ENCODE measurements around the gene FLNA.
"Not testable (repeated sequence)": the region's sequence is repeated elsewhere in the genome, so short reads cannot be mapped to it uniquely, and the experiment has no call there.

Gene FLNA

DNA sequence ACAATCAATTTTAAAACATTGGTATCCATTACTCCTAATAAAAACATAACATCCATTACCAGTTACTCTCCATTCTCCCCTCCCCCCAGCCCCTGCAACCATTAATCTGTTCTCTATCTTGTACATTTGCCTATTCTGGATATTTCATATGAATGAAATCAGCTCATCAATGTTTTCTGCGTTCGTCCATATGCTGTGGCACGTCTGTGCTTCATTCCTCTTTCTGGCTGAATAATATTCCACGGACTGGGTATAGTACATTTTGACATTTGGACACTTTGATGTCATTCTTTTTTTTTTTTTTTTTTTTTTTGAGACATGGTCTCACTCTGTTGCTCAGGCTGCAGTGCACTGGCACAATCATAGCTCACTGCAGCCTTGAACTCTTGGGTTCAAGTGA lies 29.4 kb upstream of the FLNA start:
- TF ChIP-seq CTCF (IDR thresholded peaks at IDR 0.05; ENCODE audit: insufficient read depth, low read depth, low read length, missing control alignments), result no peak
- no peak overlapping the region for H3K4me3 ChIP-seq (ENCODE audit: low read depth, low read length)
- DNase-seq (ENCODE audit: low read depth), result no peak

DNA sequence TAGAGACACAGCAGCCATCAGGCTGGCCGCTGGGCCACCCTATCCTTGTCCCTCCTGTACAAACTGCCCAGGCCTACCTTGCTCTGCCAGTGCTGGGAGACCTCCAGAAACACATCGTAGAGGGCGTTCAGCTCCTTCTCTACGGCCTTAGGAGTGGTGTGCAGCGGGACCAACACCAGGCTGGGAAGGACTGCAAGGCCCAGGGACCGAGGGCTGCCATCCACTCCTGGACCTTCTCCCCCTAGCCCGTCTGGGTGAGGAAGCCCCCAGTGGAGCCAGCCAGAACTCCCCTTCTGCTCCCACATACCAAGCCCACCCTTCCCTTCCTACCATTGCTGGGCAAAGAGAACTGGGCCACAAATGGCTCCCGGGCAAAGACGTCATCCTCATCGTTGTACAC lies 28.8 kb upstream of the FLNA start:
- no peak for TF ChIP-seq CTCF (IDR thresholded peaks at IDR 0.05; ENCODE audit: insufficient read depth, low read depth, low read length, missing control alignments)
- DNase-seq (ENCODE audit: low read depth), result no peak
- no peak overlapping the region for H3K4me3 ChIP-seq (ENCODE audit: low read depth, low read length)

DNA sequence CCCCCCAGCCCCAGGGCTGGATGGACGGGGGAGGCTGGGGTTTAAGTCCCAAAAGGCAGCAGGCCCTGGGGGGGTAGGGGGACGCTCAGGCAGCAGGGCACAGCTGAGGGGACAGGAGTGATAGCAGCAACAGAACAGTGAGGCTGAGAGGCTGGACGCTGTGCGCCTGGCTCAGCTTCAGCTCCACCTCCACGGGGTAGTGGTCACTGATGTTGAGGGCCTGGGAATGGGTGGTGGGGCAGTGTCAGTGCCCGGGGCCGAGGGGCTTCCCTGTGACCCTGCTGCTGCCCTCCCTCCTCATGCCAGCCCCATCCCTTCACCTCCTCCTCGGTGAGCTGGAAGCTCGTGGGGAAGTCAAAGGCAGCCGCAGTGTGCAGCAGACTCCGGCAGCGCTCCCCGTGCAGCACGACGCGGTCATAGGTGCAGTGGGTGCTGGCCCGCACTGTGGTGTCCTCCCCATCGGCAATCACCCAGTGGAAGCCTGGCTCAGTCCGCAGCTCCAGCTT lies 28.2 kb upstream of the FLNA start:
- H3K4me3 ChIP-seq (ENCODE audit: low read depth, low read length), result no peak overlapping the region
- no peak for DNase-seq (ENCODE audit: low read depth)
- TF ChIP-seq CTCF (IDR thresholded peaks at IDR 0.05; ENCODE audit: insufficient read depth, low read depth, low read length, missing control alignments), result no peak

DNA sequence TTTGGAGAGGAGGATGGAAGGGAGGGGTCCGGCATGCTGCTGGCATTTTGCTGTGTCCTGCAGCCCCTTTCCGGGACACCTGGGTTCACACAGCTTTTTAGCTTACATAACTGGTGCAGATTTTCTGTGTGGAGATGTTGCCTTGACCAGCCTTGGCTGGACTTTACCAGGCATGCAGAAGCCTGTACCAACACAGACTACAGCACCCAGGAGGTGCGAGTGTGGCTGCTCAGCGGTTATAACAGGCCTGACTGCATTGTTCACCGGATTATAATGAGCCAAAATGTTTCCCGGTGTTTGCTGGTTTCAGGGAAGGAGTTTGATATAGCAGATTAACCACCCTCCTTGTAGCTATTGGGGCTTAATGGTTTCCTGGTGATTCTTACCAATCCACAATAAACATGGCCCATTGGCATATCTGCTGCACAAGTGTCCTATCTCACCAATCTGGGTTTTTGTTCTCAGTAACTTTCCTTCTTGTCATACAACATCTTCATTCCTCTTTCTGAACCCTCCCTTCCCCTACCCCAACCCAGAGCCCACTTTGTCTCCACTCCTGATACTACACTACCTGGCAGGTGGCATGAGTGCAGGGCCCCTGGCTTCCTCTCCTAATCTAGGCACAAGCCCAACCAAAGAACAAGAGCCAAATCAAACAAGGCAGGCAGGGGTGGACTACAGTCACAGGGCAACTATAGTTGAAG lies 27.6 kb upstream of the FLNA start:
- TF ChIP-seq CTCF (IDR thresholded peaks at IDR 0.05; ENCODE audit: insufficient read depth, low read depth, low read length, missing control alignments), result no peak
- DNase-seq (ENCODE audit: low read depth), result peak; percentile 42

DNA sequence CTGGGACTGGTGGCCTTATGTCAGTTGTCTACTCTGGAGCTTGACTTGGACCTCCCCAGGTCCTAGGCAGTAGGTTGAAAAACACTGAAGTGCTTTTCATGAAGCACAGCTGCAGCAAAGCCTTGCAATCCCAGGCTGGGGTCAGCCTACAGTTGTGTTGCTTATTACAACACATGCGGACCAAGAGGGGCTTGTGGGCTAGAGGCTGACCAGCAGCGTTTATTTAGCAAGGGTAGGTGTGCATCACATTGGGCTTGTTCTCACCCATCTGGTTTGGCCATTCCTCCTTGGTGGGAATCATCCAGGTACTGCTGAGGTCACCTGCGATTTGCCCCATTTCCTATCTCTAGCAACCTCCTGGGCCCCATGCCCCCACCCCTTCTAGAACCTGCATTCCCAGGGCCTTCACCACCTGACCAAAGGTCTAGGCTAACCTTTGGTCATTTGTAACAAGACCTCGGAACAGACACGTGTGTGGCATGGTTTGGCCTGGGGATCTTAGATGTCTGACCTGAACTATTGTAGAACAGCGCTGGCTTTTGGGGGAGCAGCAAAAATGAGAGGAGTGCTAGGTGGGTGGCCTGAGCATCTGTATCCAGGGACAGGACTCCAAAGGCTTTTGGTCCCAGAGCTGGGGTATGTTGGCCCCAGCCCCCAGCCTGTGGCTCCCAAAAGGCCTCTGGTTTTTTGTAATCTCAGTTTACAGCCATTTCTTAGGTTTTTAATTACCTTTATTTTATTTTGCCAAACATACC lies 26.8 kb upstream of the FLNA start:
- no peak for TF ChIP-seq CTCF (IDR thresholded peaks at IDR 0.05; ENCODE audit: insufficient read depth, low read depth, low read length, missing control alignments)
- DNase-seq (ENCODE audit: low read depth), result peak; percentile 68
- H3K4me3 ChIP-seq (ENCODE audit: low read depth, low read length), result no peak overlapping the region

More for the DNA sequence above, 27.6 kb upstream of the FLNA start:
- H3K4me3 ChIP-seq (ENCODE audit: low read depth, low read length), result no peak overlapping the region

DNA sequence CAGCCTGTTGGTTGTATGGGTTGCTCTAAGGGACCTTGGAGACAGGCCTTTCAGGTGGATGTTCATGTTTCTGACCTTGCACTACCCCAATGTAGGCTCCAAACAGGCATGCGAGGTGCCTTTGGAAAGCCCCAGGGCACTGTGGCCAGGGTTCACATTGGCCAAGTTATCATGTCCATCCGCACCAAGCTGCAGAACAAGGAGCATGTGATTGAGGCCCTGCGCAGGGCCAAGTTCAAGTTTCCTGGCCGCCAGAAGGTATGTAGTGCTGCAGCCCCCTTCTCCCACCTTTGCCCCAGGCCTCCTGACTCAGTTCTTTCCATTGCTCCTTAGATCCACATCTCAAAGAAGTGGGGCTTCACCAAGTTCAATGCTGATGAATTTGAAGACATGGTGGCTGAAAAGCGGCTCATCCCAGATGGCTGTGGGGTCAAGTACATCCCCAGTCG lies 26.0 kb upstream of the FLNA start:
- not testable (repeated sequence) for DNase-seq (ENCODE audit: low read depth)
- H3K4me3 ChIP-seq (ENCODE audit: low read depth, low read length), result peak overlapping the region; percentile 78

- no peak for TF ChIP-seq CTCF (IDR thresholded peaks at IDR 0.05; ENCODE audit: insufficient read depth, low read depth, low read length, missing control alignments)
- peak overlapping the region; percentile 78 for H3K4me3 ChIP-seq (ENCODE audit: low read depth, low read length)
- peak; percentile 22 for DNase-seq (ENCODE audit: low read depth)
Observed at GRCh38 chrX:154399527-154400368, 25.3 kb upstream of the FLNA start.

All from GM12865 (cell line).